Measurements from ENCODE around the gene DUSP7. TPM values are rescaled to one million over a fixed set of nuclear protein-coding genes. Genes with fewer than 3 reads are reported as not detected.

Gene DUSP7
- total RNA-seq (12.7 TPM), polyA plus RNA-seq (1 to 10 TPM; 3.0 to 3.7 (median 3.5) TPM)

GRCh38 chr3:52056521-52056967 is at the start of gene DUSP7:
TSS of gene DUSP7 (minus strand) at chr3:52056571. CDS start at chr3:52056366, 205 bp downstream.
- peak within 1 kb of the TSS; percentile 84 for H3K27ac ChIP-seq (ENCODE audit: insufficient read depth, low read length, poor library complexity, severe bottlenecking)
- H3K36me3 ChIP-seq (ENCODE audit: control insufficient read depth, insufficient read depth, low read length): peaks cover 2% of the 10 kb centered on the region
- Mint-ChIP-seq H3K4me1 (peaks cover 0 to 41% (median 32%) of the 10 kb centered on the region in 4 donors), H3K36me3 (peaks cover 9% of the 10 kb centered on the region), H3K9me3 (no peaks in the 10 kb centered on the region), H3K4me3 (peak within 1 kb of the TSS; percentile 89 to 97 (median 92)), H3K27me3 (peaks cover 5% of the 10 kb centered on the region), H3K27ac (peak within 1 kb of the TSS; percentile 89 to 96 (median 95))
- peak within 1 kb of the TSS; percentile 85 for H3K4me3 ChIP-seq (ENCODE audit: low read depth, low read length)
- no peaks in the 10 kb centered on the region for H3K27me3 ChIP-seq (ENCODE audit: control insufficient read depth, insufficient read depth, low read length)
- peak; percentile 22 to 26 for ATAC-seq (ENCODE audit: low read depth in 2 of 2)
- no peaks in the 10 kb centered on the region for H3K9me3 ChIP-seq (ENCODE audit: control insufficient read depth in 2 of 2, low read length in 2 of 2)
- DNase-seq: peak; percentile 68 to 81 (median 74)
- H3K4me1 ChIP-seq (ENCODE audit: control insufficient read depth, insufficient read depth, low read length, poor library complexity, severe bottlenecking): peaks cover 54% of the 10 kb centered on the region

- Histone ChIP-seq H3K4me1 (ENCODE audit: control insufficient read depth, insufficient read depth, low read length, poor library complexity, severe bottlenecking) (no peaks in the 10 kb centered on the region), H3K9me3 (ENCODE audit: control insufficient read depth in 2 of 2, low read length in 2 of 2) (no peaks in the 10 kb centered on the region), H3K36me3 (ENCODE audit: control insufficient read depth, insufficient read depth, low read length) (no peaks in the 10 kb centered on the region), H3K4me3 (ENCODE audit: low read depth, low read length) (no peak overlapping the region), H3K27ac (ENCODE audit: insufficient read depth, low read length, poor library complexity, severe bottlenecking) (no peak overlapping the region), H3K27me3 (ENCODE audit: control insufficient read depth, insufficient read depth, low read length) (no peaks in the 10 kb centered on the region)
- Mint-ChIP-seq H3K27me3 (no peaks in the 10 kb centered on the region), H3K27ac (peak overlapping the region in 1 of 3 donors; percentile 59), H3K4me1 (no peaks in the 10 kb centered on the region), H3K9me3 (peaks cover 0 to 13% (median 0%) of the 10 kb centered on the region in 7 donors), H3K4me3 (no peak overlapping the region), H3K36me3 (peaks cover 11% of the 10 kb centered on the region)
- ATAC-seq (ENCODE audit: low read depth in 2 of 2) (no peak), DNase-seq (no peak)
Observed at GRCh38 chr3:52104684-52105640, 48.6 kb upstream of the DUSP7 start.

GRCh38 chr3:52102934-52103333 is 46.6 kb upstream of the DUSP7 start:
- Histone ChIP-seq H3K9me3 (ENCODE audit: control insufficient read depth in 2 of 2, low read length in 2 of 2) (no peaks in the 10 kb centered on the region), H3K27ac (ENCODE audit: insufficient read depth, low read length, poor library complexity, severe bottlenecking) (no peak overlapping the region), H3K36me3 (ENCODE audit: control insufficient read depth, insufficient read depth, low read length) (no peaks in the 10 kb centered on the region), H3K27me3 (ENCODE audit: control insufficient read depth, insufficient read depth, low read length) (no peaks in the 10 kb centered on the region), H3K4me1 (ENCODE audit: control insufficient read depth, insufficient read depth, low read length, poor library complexity, severe bottlenecking) (no peaks in the 10 kb centered on the region), H3K4me3 (ENCODE audit: low read depth, low read length) (no peak overlapping the region)
- no peak for DNase-seq
- H3K27ac Mint-ChIP-seq: no peak overlapping the region
- no peak overlapping the region for H3K4me3 Mint-ChIP-seq
- peaks cover 11% of the 10 kb centered on the region for H3K36me3 Mint-ChIP-seq
- no peak for ATAC-seq (ENCODE audit: low read depth in 2 of 2)
- no peaks in the 10 kb centered on the region for H3K27me3 Mint-ChIP-seq
- H3K4me1 Mint-ChIP-seq: no peaks in the 10 kb centered on the region
- peaks cover 0 to 14% (median 0%) of the 10 kb centered on the region in 7 donors for H3K9me3 Mint-ChIP-seq

- DNase-seq: no peak
- no peak for ATAC-seq (ENCODE audit: low read depth in 2 of 2)
- Mint-ChIP-seq H3K4me1 (no peaks in the 10 kb centered on the region), H3K4me3 (no peak overlapping the region), H3K27me3 (no peaks in the 10 kb centered on the region), H3K27ac (no peak overlapping the region), H3K9me3 (peaks cover 0 to 14% (median 0%) of the 10 kb centered on the region in 7 donors), H3K36me3 (peaks cover 11% of the 10 kb centered on the region)
- H3K27me3 ChIP-seq (ENCODE audit: control insufficient read depth, insufficient read depth, low read length): no peaks in the 10 kb centered on the region
- H3K36me3 ChIP-seq (ENCODE audit: control insufficient read depth, insufficient read depth, low read length): no peaks in the 10 kb centered on the region
- no peak overlapping the region for H3K27ac ChIP-seq (ENCODE audit: insufficient read depth, low read length, poor library complexity, severe bottlenecking)
- H3K4me3 ChIP-seq (ENCODE audit: low read depth, low read length): no peak overlapping the region
- no peaks in the 10 kb centered on the region for H3K4me1 ChIP-seq (ENCODE audit: control insufficient read depth, insufficient read depth, low read length, poor library complexity, severe bottlenecking)
- no peaks in the 10 kb centered on the region for H3K9me3 ChIP-seq (ENCODE audit: control insufficient read depth in 2 of 2, low read length in 2 of 2)
Observed at GRCh38 chr3:52099001-52099401, 42.6 kb upstream of the DUSP7 start.

GRCh38 chr3:52097851-52098507 is 41.6 kb upstream of the DUSP7 start:
- H3K9me3 Mint-ChIP-seq: peaks cover 0 to 14% (median 0%) of the 10 kb centered on the region in 7 donors
- Histone ChIP-seq H3K27me3 (ENCODE audit: control insufficient read depth, insufficient read depth, low read length) (no peaks in the 10 kb centered on the region), H3K27ac (ENCODE audit: insufficient read depth, low read length, poor library complexity, severe bottlenecking) (no peak overlapping the region), H3K4me3 (ENCODE audit: low read depth, low read length) (no peak overlapping the region), H3K4me1 (ENCODE audit: control insufficient read depth, insufficient read depth, low read length, poor library complexity, severe bottlenecking) (no peaks in the 10 kb centered on the region), H3K36me3 (ENCODE audit: control insufficient read depth, insufficient read depth, low read length) (no peaks in the 10 kb centered on the region), H3K9me3 (ENCODE audit: control insufficient read depth in 2 of 2, low read length in 2 of 2) (no peaks in the 10 kb centered on the region)
- H3K36me3 Mint-ChIP-seq: peaks cover 11% of the 10 kb centered on the region
- H3K4me3 Mint-ChIP-seq: no peak overlapping the region
- no peaks in the 10 kb centered on the region for H3K27me3 Mint-ChIP-seq
- H3K27ac Mint-ChIP-seq: no peak overlapping the region
- DNase-seq: no peak
- no peak for ATAC-seq (ENCODE audit: low read depth in 2 of 2)
- no peaks in the 10 kb centered on the region for H3K4me1 Mint-ChIP-seq

GRCh38 chr3:52095990-52096775 is 39.8 kb upstream of the DUSP7 start:
- no peaks in the 10 kb centered on the region for H3K27me3 ChIP-seq (ENCODE audit: control insufficient read depth, insufficient read depth, low read length)
- H3K4me1 Mint-ChIP-seq: no peaks in the 10 kb centered on the region
- H3K36me3 ChIP-seq (ENCODE audit: control insufficient read depth, insufficient read depth, low read length): no peaks in the 10 kb centered on the region
- H3K4me3 ChIP-seq (ENCODE audit: low read depth, low read length): no peak overlapping the region
- H3K9me3 ChIP-seq (ENCODE audit: control insufficient read depth in 2 of 2, low read length in 2 of 2): no peaks in the 10 kb centered on the region
- DNase-seq (no peak), ATAC-seq (ENCODE audit: low read depth in 2 of 2) (no peak)
- H3K36me3 Mint-ChIP-seq: peaks cover 2% of the 10 kb centered on the region
- H3K4me3 Mint-ChIP-seq: no peak overlapping the region
- H3K27ac ChIP-seq (ENCODE audit: insufficient read depth, low read length, poor library complexity, severe bottlenecking): no peak overlapping the region
- H3K27me3 Mint-ChIP-seq: no peaks in the 10 kb centered on the region
- H3K4me1 ChIP-seq (ENCODE audit: control insufficient read depth, insufficient read depth, low read length, poor library complexity, severe bottlenecking): no peaks in the 10 kb centered on the region
- peak overlapping the region in 1 of 3 donors; percentile 7 for H3K27ac Mint-ChIP-seq
- peaks cover 0 to 11% (median 0%) of the 10 kb centered on the region in 7 donors for H3K9me3 Mint-ChIP-seq
